CD4-positive, alpha-beta T cell treated with Interleukin-4 for 1 hour (primary cell): ENCODE measurements around the gene CD47.

Experiments
- DNase-seq, 2 donors: peaks; one replicate each; pipeline ENCODE4 v3.0.0-alpha.2; 2020 to 2022

Gene CD47

GRCh38 chr3:108090049-108090700, 656 bp downstream of the CD47 start:
- DNase-seq, result peak; percentile 69 to 72

- no peak for DNase-seq
Observed at GRCh38 chr3:108089579-108089978, 1.3 kb downstream of the CD47 start.

GRCh38 chr3:108088697-108089096, 2.1 kb downstream of the CD47 start:
- peak; percentile 30 to 74 for DNase-seq

GRCh38 chr3:108088146-108088545, 2.7 kb downstream of the CD47 start:
- no peak for DNase-seq

- DNase-seq, result no peak
Observed at GRCh38 chr3:108086653-108087052, 4.2 kb downstream of the CD47 start.

GRCh38 chr3:108085810-108086350, 5.0 kb downstream of the CD47 start:
- DNase-seq, result no peak

- DNase-seq, result no peak
Observed at GRCh38 chr3:108085370-108085769, 5.5 kb downstream of the CD47 start.

GRCh38 chr3:108079877-108080276, 11.0 kb downstream of the CD47 start:
- DNase-seq, result no peak

GRCh38 chr3:108079043-108079442, 11.8 kb downstream of the CD47 start:
- no peak for DNase-seq

GRCh38 chr3:108076564-108076963, 14.3 kb downstream of the CD47 start:
- no peak for DNase-seq

GRCh38 chr3:108073764-108074431, 16.9 kb downstream of the CD47 start:
- no peak for DNase-seq

GRCh38 chr3:108071368-108071767, 19.5 kb downstream of the CD47 start:
- peak in 1 of 2 donors; percentile 36 for DNase-seq

- no peak for DNase-seq
Observed at GRCh38 chr3:108070356-108070755, 20.5 kb downstream of the CD47 start.

GRCh38 chr3:108067768-108068167, 23.1 kb downstream of the CD47 start:
- no peak for DNase-seq

GRCh38 chr3:108065096-108065495, 25.7 kb downstream of the CD47 start:
- no peak for DNase-seq

- no peak for DNase-seq
Observed at GRCh38 chr3:108064293-108064887, 26.4 kb downstream of the CD47 start.

- DNase-seq, result no peak
Observed at GRCh38 chr3:108062051-108062450, 28.8 kb downstream of the CD47 start.

- no peak for DNase-seq
Observed at GRCh38 chr3:108060331-108060730, 30.5 kb downstream of the CD47 start.

- no peak for DNase-seq
Observed at GRCh38 chr3:108055931-108056330, 34.9 kb downstream of the CD47 start.

- no peak for DNase-seq
Observed at GRCh38 chr3:108054935-108055334, 35.9 kb downstream of the CD47 start.

GRCh38 chr3:108053483-108053882, 37.3 kb downstream of the CD47 start:
- DNase-seq, result no peak

GRCh38 chr3:108053067-108053466, 37.8 kb downstream of the CD47 start:
- DNase-seq, result no peak

- no peak for DNase-seq
Observed at GRCh38 chr3:108051005-108051404, 39.8 kb downstream of the CD47 start.

GRCh38 chr3:108047987-108048386, 42.8 kb downstream of the CD47 start:
- no peak for DNase-seq
